Amniotic stem cell (primary cell): ENCODE results near the gene ZBTB8OS.
"Not testable (repeated sequence)": the region's sequence is repeated elsewhere in the genome, so short reads cannot be mapped to it uniquely, and the experiment has no call there.

Experiments
- DNase-seq: peaks from one replicate; lab custom pipeline; 2025; lab: John Stamatoyannopoulos, UW

The ZBTB8OS gene

DNA sequence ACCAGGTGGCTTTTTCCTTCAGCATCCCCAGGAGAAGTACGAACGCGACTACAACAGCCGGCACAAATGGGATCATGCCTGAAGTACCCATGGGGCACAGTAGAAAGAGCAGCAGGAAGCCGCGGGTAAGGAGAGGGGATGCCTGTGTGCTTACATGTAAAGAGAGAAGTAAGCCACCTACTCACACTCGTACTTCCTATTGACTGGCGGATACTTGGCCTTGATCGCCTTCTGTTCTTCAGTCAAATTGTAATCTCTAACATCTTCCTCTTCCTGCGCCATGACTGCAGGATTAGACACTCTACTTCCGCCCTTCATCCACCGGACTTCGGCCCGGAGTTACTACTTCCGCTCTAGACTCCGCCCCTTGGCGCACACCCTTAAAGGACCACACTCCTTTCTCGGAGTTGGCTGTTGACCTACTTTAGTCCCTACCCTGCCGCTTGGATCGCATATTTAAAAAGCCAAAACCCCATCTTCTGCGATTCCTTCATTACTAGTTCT is at the start of gene ZBTB8OS:
Gene ZBTB8OS, minus strand, starts transcription at position 303 of the 504 bp plus-strand sequence. Its CDS starts 21 bp downstream, at position 282.
- peak; percentile 90 for DNase-seq

DNA sequence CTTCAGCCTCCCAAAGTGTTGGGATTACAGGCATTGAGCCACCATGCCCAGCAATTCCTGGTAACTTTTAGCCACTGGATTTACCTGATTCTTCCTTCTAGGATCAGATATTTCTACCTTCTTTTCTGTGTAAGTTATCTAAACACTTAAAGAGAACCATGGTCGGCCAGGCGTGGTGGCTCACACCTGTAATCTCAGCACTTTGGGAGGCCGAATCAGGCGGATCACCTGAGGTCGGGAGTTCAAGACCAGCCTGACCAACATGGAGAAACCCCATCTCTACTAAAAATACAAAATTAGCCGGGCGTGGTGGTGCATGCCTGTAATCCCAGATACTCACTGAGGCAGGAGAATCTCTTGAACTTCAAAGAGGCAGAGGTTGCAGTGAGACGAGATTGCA is 46.6 kb upstream of the ZBTB8OS start:
- not testable (repeated sequence) for DNase-seq

DNA sequence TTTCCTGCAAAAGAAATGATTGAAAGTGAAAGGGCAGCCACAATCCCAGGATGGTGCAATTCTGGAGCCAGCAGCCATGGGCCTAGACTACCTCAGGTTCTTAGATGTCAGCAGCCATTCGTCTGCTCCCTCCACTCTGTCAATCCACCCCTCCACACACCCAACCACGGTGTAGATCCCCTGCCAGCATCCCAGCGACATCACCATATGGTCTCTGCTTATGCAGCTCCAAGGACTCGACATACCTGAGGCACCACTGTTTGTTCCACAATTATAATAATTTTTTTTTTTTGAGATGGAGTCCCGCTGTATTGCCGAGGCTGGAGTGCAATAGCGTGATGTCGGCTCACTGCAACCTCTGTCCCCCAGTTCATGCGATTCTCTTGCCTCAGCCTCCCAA is 45.7 kb upstream of the ZBTB8OS start:
- no peak for DNase-seq

DNA sequence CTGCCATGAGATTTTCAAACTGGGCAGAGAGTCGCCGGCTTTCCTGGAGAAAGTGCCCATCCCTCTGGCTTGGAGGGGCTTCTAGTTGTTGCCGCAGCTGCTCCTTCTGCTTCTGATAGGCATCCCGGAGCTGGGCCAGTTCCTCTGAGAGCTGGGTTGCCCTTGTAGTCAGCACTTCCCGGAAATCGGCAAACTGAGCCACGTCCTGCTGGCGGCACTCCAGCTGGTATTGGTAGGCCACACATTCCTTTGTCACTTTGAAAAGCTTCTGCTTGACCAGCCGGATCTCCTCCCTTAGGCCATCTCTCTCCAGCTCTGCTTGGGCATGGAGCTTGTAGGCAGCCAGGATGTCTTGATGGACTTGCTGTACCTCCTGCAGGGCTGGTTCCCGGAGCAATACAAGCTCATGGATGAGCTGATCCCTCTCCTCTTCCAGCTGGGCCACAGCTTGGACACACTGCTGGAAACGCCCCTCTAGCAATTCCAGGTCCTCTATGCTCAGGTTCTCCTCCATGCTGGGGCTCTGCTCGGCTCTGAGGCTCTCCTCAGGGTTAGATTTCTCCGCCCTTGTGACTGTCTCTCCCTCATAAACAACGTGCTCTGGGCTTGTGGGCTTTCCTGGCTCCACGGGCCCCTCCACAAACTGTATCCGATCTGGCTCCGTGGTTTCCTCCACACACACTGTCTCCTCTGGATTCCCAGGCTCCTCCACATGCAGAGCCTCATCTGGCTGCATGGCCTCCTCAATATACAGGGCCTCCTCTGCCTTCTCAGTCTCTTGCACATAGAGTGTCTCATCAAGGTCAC is 45.0 kb upstream of the ZBTB8OS start:
- DNase-seq = no peak

DNA sequence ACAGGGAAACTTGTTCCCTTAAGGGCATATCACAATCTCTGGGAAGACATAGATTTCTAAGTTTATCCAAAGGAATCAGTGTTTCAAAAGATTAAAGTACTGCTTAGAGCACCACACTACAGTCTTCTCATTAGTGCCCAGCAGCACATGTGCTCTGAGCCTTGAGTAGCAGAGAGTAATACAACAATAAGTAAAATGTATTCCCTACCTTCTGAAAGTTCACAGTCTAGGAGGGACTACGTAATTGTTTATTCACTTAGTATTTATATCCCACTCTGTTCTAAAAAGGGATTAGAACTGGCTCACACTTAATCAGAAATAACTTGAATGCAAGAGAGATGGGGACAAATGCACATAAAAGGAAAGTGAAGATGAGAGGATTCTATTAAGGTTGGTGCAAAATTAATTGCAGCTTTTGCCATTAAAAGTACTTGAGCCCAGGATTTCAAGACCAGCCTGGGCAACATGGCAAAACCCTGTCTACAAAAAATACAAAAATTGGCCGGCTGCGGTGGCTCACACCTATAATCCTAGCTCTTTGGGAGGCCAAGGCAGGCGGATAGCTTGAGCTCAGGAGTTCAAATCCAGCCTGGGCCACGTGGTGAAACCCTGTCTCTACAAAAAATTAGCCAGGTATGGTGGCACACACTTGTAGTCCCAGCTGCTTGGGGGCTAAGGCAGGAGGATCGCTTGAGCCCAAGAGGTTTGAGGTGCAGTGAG is 43.3 kb upstream of the ZBTB8OS start:
- DNase-seq = no peak

DNA sequence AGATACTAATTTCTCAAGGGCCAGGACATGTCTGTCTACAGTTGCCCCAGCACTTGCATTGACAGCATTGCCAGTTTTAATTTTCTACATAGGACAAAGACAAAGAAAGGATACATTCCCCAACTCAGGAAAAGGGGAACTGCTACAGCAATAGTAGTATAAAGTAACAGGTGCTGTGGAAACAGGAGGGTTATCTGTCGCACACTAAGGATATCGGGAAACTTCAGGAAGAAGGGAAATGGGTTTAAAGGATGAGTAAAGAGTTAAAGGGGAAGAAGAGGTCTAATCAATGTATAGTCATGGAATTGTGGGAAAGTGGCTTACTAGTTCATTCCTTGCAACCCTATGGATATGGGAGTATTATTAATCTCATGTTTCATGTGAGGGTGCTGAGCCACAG is 36.0 kb upstream of the ZBTB8OS start:
- no peak for DNase-seq

DNA sequence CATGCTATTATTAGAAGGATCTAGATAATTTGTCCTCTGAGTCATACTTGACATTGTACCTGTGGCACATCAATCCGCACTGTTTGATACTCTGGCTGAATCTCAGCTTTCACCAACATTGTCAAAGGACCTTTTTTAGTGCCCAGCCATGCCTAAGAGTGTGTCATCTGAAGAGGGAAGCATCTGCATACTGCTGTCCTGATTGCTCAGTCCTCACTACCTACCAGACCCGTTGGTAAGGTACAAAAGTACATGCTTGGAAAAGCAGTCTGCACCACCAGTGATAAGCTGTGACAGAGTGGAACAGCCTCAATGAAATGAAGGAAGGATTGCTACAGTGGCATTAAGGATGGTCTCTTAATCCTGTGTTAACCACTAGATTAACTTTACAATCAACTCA is 35.1 kb upstream of the ZBTB8OS start:
- no peak for DNase-seq

DNA sequence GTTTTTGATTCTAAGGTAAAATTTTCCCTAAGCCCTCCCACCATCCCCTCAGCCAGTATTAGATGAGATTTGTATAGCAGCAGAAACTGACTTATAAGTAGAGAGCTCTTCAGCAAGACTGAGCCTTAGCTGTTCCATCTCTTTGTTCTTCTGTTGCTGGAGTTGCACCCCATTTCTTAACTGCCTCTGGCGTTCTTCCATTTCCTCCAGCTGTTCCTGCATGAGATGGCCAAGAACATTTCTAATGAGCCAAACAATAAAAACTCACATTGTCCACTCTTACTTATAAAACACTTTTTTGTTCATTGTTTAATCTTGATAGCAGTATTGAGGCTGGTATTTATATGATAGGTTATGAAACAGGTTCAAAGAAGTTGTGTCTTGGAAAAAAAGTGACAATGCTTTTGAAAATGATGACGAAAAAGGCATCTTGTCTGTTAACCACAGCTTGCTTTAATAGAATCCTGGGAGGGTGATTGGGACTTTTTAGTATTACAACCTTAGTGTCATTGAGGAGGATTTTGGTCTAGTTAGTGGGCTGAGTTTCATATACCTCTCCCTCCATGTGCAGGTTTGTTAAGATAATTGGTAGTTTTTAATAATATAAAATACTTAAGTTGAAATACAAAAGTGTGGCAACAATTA is 33.9 kb upstream of the ZBTB8OS start:
- no peak for DNase-seq

DNA sequence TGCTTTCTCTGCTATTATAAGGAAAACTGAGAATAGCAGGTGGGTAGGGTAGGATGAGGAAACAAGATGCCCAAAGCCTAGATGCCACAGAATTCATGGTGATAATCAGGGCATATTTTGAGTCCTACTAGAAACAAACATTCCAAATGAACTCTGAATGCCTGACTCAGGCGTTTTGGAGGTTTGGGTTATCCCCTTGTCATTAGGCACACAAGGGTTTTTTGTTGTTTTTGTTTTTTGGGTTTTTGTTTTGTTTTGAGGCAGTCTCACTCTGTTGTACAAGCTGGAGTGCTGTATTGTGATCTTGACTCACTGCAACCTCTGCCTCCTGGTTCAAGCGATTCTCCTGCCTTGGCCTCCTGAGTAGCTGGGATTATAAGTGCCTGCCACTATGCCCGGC is 33.0 kb upstream of the ZBTB8OS start:
- DNase-seq = no peak

DNA sequence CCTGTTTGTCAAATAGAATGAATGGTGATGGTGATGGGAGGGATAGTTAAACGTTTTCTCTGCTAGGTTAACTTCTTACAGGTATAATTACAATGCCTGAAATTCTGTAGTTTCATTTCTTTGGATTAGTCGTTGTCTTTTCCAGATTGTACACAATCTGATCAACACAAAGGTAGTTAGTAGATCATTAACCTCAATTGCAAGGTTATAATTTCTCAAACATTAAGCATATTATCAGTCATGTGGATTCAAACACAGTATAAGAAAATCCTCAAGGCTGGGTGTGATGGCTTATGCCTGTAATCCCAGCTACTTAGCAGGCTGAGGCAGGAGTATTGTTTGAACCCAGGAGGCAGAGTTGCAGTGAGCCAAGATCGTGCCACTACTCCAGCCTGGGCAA is 31.6 kb upstream of the ZBTB8OS start:
- no peak for DNase-seq

DNA sequence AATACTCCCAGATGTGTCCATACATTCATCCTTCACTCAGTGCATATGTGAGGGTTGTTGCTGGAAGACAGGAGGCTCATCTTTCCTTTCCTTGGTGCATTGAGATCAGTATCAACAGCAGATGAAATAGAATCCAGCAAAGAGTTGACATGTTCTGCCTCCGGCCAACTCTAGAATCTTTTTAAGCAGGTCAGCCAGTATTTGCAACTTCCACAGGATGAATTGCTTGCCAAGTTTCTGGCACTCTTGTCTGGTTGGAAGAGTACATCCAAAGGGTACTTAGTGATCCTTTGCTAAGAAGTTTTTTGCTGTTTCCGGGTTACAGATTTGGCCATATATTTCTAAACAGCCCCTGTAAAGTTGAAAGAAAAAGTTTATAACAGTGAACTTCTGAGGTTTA is 31.2 kb upstream of the ZBTB8OS start:
- DNase-seq = no peak

DNA sequence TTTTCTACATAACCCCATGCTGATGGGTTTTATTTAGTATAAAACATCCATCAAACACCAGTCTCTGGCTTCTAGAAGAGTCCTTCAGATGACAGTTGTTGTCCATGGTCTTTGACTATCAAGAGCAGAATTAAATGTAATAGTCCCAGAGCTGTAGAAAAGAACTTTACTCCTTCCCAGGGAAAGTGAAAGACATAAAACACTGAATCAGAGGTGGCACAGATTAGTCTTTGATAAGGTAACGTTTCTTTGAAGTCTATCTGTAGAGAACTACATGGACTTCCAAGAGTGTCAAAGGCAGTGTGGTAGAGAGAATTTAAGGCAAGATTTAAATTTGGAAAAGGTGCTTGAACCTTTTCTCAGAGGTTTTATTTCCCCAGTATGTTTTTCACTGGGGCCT is 30.3 kb upstream of the ZBTB8OS start:
- no peak for DNase-seq

DNA sequence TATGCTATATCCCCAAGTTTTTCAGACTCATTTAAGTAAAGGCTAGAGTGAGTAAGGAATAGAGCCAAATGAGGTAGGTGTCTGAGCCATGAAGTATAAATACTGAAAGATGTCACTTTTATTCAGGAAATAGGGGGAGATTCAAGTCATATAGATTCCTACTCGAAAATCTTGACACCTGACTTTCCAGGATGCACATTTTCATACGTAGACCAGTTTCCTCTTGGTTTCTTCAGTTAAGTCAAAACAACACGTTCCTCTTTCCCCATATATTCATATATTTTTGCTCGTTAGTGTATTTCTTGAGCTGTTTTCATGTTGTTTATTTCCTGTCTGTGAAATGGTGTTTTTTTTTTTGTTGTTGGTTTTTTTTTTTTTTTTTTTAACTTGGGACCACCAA is 29.6 kb upstream of the ZBTB8OS start:
- DNase-seq = not testable (repeated sequence)

DNA sequence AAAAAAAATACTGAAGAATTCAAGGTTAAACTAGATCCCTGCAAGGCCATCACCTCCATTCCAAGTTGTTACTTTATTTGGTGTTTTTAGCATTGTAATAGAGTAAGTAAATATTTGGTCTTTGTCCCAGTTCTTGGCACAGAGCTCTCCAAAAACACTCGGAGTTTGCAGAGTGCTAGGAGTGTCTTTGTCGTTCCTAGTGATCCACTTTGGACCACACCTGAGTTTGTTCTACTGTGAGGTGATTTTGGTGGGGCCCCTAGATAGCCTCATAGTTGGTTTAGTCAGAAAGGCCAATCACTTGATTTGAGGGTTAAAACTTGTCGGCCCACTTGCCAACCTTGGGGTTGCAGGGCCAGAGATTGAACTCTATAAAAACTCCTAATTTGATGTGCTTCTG is 26.6 kb upstream of the ZBTB8OS start:
- no peak for DNase-seq

DNA sequence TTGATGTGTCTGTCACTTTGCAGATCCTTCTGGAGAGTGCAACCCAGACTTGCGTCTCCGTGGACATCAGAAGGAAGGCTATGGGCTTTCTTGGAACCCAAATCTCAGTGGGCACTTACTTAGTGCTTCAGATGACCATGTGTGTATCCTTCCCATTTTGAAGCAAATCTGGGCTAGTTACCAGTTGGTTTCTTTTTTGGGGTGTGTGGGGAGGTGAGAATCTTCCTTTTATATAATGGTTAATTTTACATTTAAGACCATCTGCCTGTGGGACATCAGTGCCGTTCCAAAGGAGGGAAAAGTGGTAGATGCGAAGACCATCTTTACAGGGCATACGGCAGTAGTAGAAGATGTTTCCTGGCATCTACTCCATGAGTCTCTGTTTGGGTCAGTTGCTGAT is 18.4 kb upstream of the ZBTB8OS start:
- DNase-seq = not testable (repeated sequence)

DNA sequence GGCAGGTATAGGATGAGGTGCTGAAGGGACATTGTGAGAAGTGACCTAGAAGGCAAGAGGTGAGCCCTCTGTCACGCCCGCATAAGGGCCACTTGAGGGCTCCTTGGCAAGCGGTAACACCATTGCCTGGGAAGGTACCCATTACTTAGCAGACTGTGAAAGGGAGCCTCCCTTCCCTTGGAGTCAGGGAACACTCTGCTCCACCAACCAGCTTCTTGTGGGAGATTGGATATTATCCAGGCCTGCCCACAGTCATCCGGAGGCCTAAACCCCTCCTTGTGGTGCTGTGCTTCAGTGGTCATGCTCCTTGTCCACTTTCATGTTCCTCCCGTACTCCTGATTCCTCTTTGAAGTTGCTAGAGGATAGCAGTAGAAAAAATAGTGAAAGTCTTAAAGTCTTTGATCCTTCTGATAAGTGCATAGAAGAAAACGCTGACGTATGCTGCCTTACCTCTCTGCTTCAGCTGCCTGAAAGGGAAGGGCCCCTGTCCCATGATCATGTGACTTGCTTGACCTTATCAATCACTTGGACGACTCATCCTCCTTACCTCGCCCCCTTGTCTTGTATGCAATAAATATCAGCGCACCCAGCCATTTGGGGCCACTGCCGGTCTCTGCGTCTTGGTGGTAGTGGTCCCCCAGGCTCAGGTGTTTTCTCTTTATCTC is 16.7 kb upstream of the ZBTB8OS start:
- no peak for DNase-seq

DNA sequence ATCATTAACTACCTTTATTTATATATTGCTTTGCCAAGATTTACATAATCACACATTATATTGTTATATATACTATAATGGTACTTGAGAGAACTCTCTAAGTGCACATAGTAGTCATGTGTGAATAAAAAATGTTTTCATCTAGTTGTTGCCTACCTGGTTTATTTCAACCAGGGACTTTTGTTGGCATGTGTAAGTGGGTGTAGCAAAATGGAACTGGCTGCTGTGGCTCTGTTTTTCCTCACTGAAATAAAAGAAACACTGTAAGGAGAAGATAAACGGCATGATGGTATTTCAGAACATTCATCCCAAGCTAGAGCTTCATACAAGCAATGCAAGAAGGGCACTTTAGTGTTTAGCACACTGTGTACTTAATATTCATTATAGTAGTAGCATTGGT is 15.6 kb upstream of the ZBTB8OS start:
- no peak for DNase-seq

DNA sequence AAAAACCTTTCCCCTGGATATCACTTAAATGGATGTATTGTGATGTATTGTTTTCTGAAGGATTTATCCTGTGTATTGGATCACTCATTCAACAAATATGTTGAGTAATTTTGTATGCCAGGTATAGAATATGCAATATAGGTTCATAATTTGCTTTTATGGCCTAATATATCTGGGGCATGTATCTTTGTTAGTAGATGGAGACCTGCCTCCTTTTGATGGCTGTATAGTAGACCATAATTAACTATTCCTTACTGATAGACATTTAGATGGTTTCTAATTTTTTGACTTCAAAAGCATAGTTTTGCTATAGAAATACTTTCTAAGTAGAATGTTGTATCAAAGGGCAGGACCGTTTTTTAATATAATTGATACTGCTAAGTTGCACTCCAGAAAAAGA is 9.2 kb upstream of the ZBTB8OS start:
- no peak for DNase-seq

DNA sequence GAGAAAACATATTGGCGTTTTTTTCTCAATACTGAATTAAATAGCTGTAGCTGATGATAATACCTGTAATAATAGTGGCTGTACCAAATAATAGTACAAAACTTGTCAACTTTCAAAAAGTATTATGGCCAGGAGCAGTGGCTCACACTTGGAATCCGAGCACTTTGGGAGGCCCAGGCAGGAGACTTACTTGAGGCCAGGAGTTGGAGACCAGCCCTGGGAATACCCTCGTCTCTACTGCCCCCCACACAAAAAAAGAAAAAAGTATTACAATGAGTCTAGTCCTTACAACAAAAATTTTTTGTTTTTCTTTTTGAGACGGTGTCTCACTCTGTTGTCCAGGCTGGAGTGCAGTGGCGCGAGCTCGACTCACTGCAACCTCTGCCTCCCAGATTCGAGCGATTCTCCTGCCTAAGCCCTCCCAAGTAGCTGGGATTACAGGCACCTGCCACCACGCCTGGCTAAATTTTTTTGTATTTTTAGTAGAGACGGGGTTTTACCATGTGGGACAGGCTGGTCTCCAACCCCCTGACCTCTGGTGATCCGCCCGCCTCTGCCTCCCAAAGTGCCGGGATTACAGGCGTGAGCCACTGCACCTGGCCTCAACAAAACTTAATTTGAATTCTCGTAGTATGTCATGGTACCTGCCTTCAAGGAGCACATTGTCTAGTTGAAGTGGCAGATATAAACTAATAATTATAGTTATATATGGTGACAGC is 2.1 kb upstream of the ZBTB8OS start:
- no peak for DNase-seq

DNA sequence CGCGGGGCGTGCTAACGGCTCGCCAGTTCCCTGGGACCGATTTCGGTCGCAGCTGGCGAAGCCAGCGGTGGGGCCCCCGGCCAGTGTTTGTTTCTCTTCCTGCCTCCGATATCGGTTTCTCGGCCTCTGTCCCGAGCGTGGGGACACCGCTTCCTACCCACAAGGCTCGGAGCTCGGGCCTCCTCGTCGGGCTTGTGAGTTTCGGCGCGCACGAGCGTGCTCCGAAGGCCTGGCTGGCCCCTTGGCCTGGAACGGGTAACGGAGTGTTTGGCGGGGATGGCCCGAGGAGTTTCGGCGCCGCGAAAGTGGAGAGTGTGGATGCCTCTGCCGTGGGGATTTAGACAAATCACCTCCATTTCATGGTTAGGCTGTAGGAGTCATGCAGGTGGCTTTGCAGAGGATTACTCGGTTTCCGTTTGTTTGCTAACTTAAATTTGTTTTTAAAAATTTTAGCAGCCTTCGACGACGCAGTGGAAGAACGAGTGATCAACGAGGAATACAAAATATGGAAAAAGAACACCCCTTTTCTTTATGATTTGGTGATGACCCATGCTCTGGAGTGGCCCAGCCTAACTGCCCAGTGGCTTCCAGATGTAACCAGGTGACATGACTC is 1.2 kb upstream of the ZBTB8OS start:
- no peak for DNase-seq
